Mesenchymal stem cell (in vitro differentiated cells and primary cell): ENCODE data around the gene AHRR.

Experiments used
- DNase-seq: peaks from one replicate; pipeline ENCODE4 v3.0.0-alpha.2; 2013
- H2AFZ ChIP-seq: one replicate; pipeline ENCODE4 v1.6.1; 2013; ENCODE audit warnings: low read depth, mild to moderate bottlenecking, control low read depth, inconsistent platforms, low read length, moderate library complexity
- H2AK5ac ChIP-seq: 2 replicates; pipeline ENCODE4 v1.6.1; 2013; ENCODE audit warnings: low read length, moderate library complexity, mild to moderate bottlenecking, inconsistent platforms; ENCODE audit not compliant: severe bottlenecking
- H2BK120ac ChIP-seq: one replicate; pipeline ENCODE4 v1.6.1; 2013; ENCODE audit warnings: low read depth, mild to moderate bottlenecking, inconsistent platforms, low read length, moderate library complexity
- H2BK12ac ChIP-seq, 2 experiments: one replicate each; pipeline ENCODE4 v1.6.1; 2013; ENCODE audit warnings: inconsistent platforms in 2 of 2, low read length in 2 of 2, mild to moderate bottlenecking in 2 of 2, moderate library complexity in 2 of 2, control low read depth in 1 of 2
- H2BK15ac ChIP-seq: one replicate; pipeline ENCODE4 v1.6.1; 2013; ENCODE audit warnings: mild to moderate bottlenecking, low read depth, inconsistent platforms; ENCODE audit not compliant: poor library complexity, severe bottlenecking
- H2BK5ac ChIP-seq: 2 replicates; pipeline ENCODE4 v1.6.1; 2013; ENCODE audit warnings: low read depth, mild to moderate bottlenecking, low read length, control low read depth, inconsistent platforms; ENCODE audit not compliant: poor library complexity, severe bottlenecking
- H3K14ac ChIP-seq, 2 experiments: one replicate each; pipeline ENCODE4 v1.6.1; 2013; ENCODE audit warnings: inconsistent platforms in 2 of 2, low read length in 2 of 2, control low read depth in 1 of 2, mild to moderate bottlenecking in 1 of 2, moderate library complexity in 1 of 2
- H3K18ac ChIP-seq, 2 experiments: one replicate each; pipeline ENCODE4 v1.6.1; 2013; ENCODE audit warnings: inconsistent platforms in 2 of 2, low read length in 2 of 2, control low read depth in 1 of 2, low read depth in 1 of 2, mild to moderate bottlenecking in 1 of 2
- H3K23ac ChIP-seq, 2 experiments: one replicate each; pipeline ENCODE4 v1.6.1; 2013; ENCODE audit warnings: inconsistent platforms in 2 of 2, low read length in 2 of 2, mild to moderate bottlenecking in 2 of 2, moderate library complexity in 2 of 2, control low read depth in 1 of 2
- H3K27ac ChIP-seq: 2 replicates; pipeline ENCODE4 v1.5.1; 2013; ENCODE audit warnings: mild to moderate bottlenecking, moderate library complexity, low read length, control low read depth, inconsistent platforms; ENCODE audit not compliant: poor library complexity, severe bottlenecking
- H3K27me3 ChIP-seq, 2 experiments: 2 replicates each; pipeline versions ENCODE4 v1.6.1 to v1.7.0; 2013; ENCODE audit warnings: low read length in 2 of 2, mild to moderate bottlenecking in 2 of 2, moderate library complexity in 2 of 2, control low read depth in 1 of 2, inconsistent platforms in 1 of 2; ENCODE audit not compliant: control insufficient read depth in 1 of 2, insufficient read depth in 1 of 2
- H3K36me3 ChIP-seq, 2 experiments: 2 replicates each; pipeline versions ENCODE4 v1.6.1 to v1.7.0; 2013; ENCODE audit warnings: low read length in 2 of 2, control low read depth in 1 of 2, inconsistent platforms in 1 of 2, low read depth in 1 of 2, mild to moderate bottlenecking in 1 of 2; ENCODE audit not compliant: insufficient read depth in 2 of 2, control insufficient read depth in 1 of 2
- H3K4ac ChIP-seq, 2 experiments: one replicate each; pipeline ENCODE4 v1.6.1; 2013; ENCODE audit warnings: inconsistent platforms in 2 of 2, low read length in 2 of 2, mild to moderate bottlenecking in 2 of 2, moderate library complexity in 2 of 2, control low read depth in 1 of 2, low read depth in 1 of 2
- H3K4me1 ChIP-seq: 2 replicates; pipeline ENCODE4 v1.6.1; 2013; ENCODE audit warnings: low read depth, low read length, control low read depth; ENCODE audit not compliant: control insufficient read depth, insufficient read depth
- H3K4me2 ChIP-seq: 2 replicates; pipeline ENCODE4 v1.6.1; 2013; ENCODE audit warnings: low read length, mild to moderate bottlenecking, inconsistent platforms; ENCODE audit not compliant: poor library complexity, severe bottlenecking
- H3K4me3 ChIP-seq, 2 experiments: 2 replicates each; pipeline versions ENCODE4 v1.5.1 to v1.7.0; 2013; ENCODE audit warnings: low read length in 2 of 2, mild to moderate bottlenecking in 2 of 2, control low read depth in 1 of 2, low read depth in 1 of 2; ENCODE audit not compliant: insufficient read depth in 1 of 2
- H3K79me1 ChIP-seq: replicated peaks from 2 replicates; pipeline ENCODE4 v1.6.1; 2013; ENCODE audit warnings: mild to moderate bottlenecking, control low read depth, low read length, inconsistent platforms; ENCODE audit not compliant: poor library complexity, severe bottlenecking
- H3K9ac ChIP-seq: 2 replicates; pipeline ENCODE4 v1.7.0; 2013; ENCODE audit warnings: mild to moderate bottlenecking, low read length, moderate library complexity
- H3K9me3 ChIP-seq: 2 replicates; pipeline ENCODE4 v1.7.0; 2013; ENCODE audit warnings: mild to moderate bottlenecking, low read length; ENCODE audit not compliant: control insufficient read depth
- H4K8ac ChIP-seq: one replicate; pipeline ENCODE4 v1.6.1; 2013; ENCODE audit warnings: inconsistent platforms, mild to moderate bottlenecking, low read length, moderate library complexity
- H4K91ac ChIP-seq: one replicate; pipeline ENCODE4 v1.6.1; 2013; ENCODE audit warnings: mild to moderate bottlenecking, low read length, inconsistent platforms
- WGBS: methylation state at CpG from one replicate; pipeline ENCODE4 v1.1.7; 2013; ENCODE audit warnings: mixed read lengths; 5-methylcytosine and 5-hydroxymethylcytosine counted together

AHRR gene

GRCh38 chr5:398475-399295 is 77.2 kb downstream of the AHRR start:
- peak overlapping the region; percentile 96 to 99 for H3K4ac ChIP-seq
- DNase-seq, result no peak
- H3K4me3 ChIP-seq, result peak overlapping the region in 1 of 2 experiments; percentile 69
- H3K9ac ChIP-seq, result peak overlapping the region; percentile 97
- no peaks in the 10 kb centered on the region for H3K9me3 ChIP-seq
- H3K18ac ChIP-seq, result peak overlapping the region; percentile 99
- peak overlapping the region; percentile 99 for H2BK120ac ChIP-seq
- H3K4me1 ChIP-seq, result peaks cover 47% of the 10 kb centered on the region
- no peaks in the 10 kb centered on the region for H3K79me1 ChIP-seq
- no peak overlapping the region for H3K27ac ChIP-seq
- peak overlapping the region; percentile 95 for H2BK15ac ChIP-seq
- no peaks in the 10 kb centered on the region for H3K27me3 ChIP-seq
- H3K23ac ChIP-seq, result peak overlapping the region in 1 of 2 experiments; percentile 57
- peak overlapping the region; percentile 100 for H4K91ac ChIP-seq
- H4K8ac ChIP-seq, result peak overlapping the region; percentile 83
- no peak overlapping the region for H2AFZ ChIP-seq
- H3K14ac ChIP-seq, result peak overlapping the region in 1 of 2 experiments; percentile 97
- H2AK5ac ChIP-seq, result peak overlapping the region; percentile 81
- H3K4me2 ChIP-seq, result no peak overlapping the region
- WGBS, result 89% methylated on average over 35 of the region's 35 CpGs
- H2BK12ac ChIP-seq, result peak overlapping the region; percentile 97 to 99
- H3K36me3 ChIP-seq, result peaks cover 0 to 9% of the 10 kb centered on the region in 2 experiments
- H2BK5ac ChIP-seq, result no peak overlapping the region

GRCh38 chr5:399296-400281 is 78.1 kb downstream of the AHRR start:
- peak overlapping the region; percentile 97 to 99 for H2BK12ac ChIP-seq
- H3K9me3 ChIP-seq, result no peaks in the 10 kb centered on the region
- H3K4me1 ChIP-seq, result peaks cover 41% of the 10 kb centered on the region
- peak overlapping the region; percentile 25 to 86 for H3K23ac ChIP-seq
- H2AK5ac ChIP-seq, result peak overlapping the region; percentile 23
- H3K27me3 ChIP-seq, result no peaks in the 10 kb centered on the region
- H3K79me1 ChIP-seq, result no peaks in the 10 kb centered on the region
- H3K4me3 ChIP-seq, result peak overlapping the region in 1 of 2 experiments; percentile 69
- peaks cover 0 to 9% of the 10 kb centered on the region in 2 experiments for H3K36me3 ChIP-seq
- DNase-seq, result peak; percentile 99
- peak overlapping the region; percentile 70 for H3K4me2 ChIP-seq
- H3K4ac ChIP-seq, result peak overlapping the region; percentile 96 to 100
- H4K91ac ChIP-seq, result peak overlapping the region; percentile 100
- peak overlapping the region; percentile 99 for H2BK120ac ChIP-seq
- peak overlapping the region; percentile 8 for H2BK5ac ChIP-seq
- peak overlapping the region; percentile 99 for H3K18ac ChIP-seq
- peak overlapping the region; percentile 97 for H3K9ac ChIP-seq
- 30% methylated on average over 36 of the region's 45 CpGs for WGBS
- H3K14ac ChIP-seq, result peak overlapping the region in 1 of 2 experiments; percentile 97
- no peak overlapping the region for H2AFZ ChIP-seq
- peak overlapping the region; percentile 55 for H2BK15ac ChIP-seq
- H3K27ac ChIP-seq, result peak overlapping the region; percentile 69
- peak overlapping the region; percentile 98 for H4K8ac ChIP-seq

- no peaks in the 10 kb centered on the region for H3K9me3 ChIP-seq
- H3K4ac ChIP-seq, result peak overlapping the region; percentile 96 to 97
- H3K9ac ChIP-seq, result peak overlapping the region; percentile 97
- peak overlapping the region; percentile 95 for H4K91ac ChIP-seq
- WGBS, result 58% methylated on average over 24 of the region's 26 CpGs
- peaks cover 31% of the 10 kb centered on the region for H3K4me1 ChIP-seq
- H2BK15ac ChIP-seq, result peak overlapping the region; percentile 94
- peak; percentile 75 for DNase-seq
- H3K14ac ChIP-seq, result peak overlapping the region in 1 of 2 experiments; percentile 93
- peak overlapping the region in 1 of 2 experiments; percentile 63 for H3K23ac ChIP-seq
- H2BK12ac ChIP-seq, result peak overlapping the region; percentile 91 to 96
- no peaks in the 10 kb centered on the region for H3K27me3 ChIP-seq
- H2BK5ac ChIP-seq, result no peak overlapping the region
- peaks cover 0 to 9% of the 10 kb centered on the region in 2 experiments for H3K36me3 ChIP-seq
- no peak overlapping the region for H2AFZ ChIP-seq
- H3K4me2 ChIP-seq, result peak overlapping the region; percentile 70
- peak overlapping the region; percentile 47 for H2AK5ac ChIP-seq
- peak overlapping the region in 1 of 2 experiments; percentile 69 for H3K4me3 ChIP-seq
- peak overlapping the region; percentile 65 for H3K27ac ChIP-seq
- no peaks in the 10 kb centered on the region for H3K79me1 ChIP-seq
- peak overlapping the region; percentile 77 to 98 for H3K18ac ChIP-seq
- H4K8ac ChIP-seq, result peak overlapping the region; percentile 98
- H2BK120ac ChIP-seq, result peak overlapping the region; percentile 87
These were observed 79.0 kb downstream of the AHRR start for GRCh38 chr5:400282-401145.
